Measurements from ENCODE around the gene NAA80. TPM values are rescaled to one million over a fixed set of nuclear protein-coding genes. Genes with fewer than 3 reads are reported as not detected.

Gene NAA80
- total RNA-seq, 1 donor from 2014 or later: 10.1 TPM

DNA sequence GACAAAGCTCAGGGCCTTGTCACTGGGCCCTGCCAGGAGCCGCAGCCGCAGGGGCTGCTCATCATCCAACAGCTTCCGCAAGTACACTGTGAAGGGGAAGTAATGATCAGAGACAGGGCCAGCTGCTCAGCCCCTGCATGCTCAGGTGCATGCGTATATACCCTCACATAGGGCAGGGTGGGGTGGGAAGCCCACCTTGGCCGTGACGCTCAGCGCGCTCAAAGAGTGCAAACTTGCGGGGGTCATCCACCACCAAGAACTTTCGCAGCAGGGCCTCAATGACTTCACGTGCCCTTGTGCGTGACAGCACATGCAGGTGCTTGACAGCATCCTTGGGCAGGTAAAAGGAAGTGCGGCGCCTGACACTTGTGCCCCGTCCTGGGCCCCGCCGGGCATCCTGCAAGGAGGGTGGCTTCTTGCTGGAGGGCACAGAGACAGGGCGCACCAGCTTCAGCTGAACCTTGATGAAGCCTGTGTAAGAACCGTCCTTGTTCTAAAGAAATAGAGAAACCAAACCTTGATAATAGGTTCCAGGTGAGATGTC lies 32.2 kb upstream of the NAA80 start:
- no peak overlapping the region for H3K4me2 ChIP-seq
- Mint-ChIP-seq H3K4me3 (no peak overlapping the region), H3K36me3 (peaks cover 2% of the 10 kb centered on the region), H3K4me1 (peaks cover 30% of the 10 kb centered on the region), H3K27ac (no peak overlapping the region), H3K9me3 (no peaks in the 10 kb centered on the region), H3K27me3 (ENCODE audit: insufficient read depth, low read depth) (peaks cover 4% of the 10 kb centered on the region)
- H2AFZ ChIP-seq (replicated peaks): no peak overlapping the region
- peaks cover 20% of the 10 kb centered on the region for H3K4me1 ChIP-seq
- H3F3A ChIP-seq (ENCODE audit: low read depth): peaks cover 18% of the 10 kb centered on the region
- no peak for DNase-seq (ENCODE audit: low spot score)
- H3K27me3 ChIP-seq: no peaks in the 10 kb centered on the region
- H3K27ac ChIP-seq: no peak overlapping the region
- peaks cover 41% of the 10 kb centered on the region for H4K20me1 ChIP-seq (ENCODE audit: low read depth)
- H3K9ac ChIP-seq: no peak overlapping the region
- H3K79me2 ChIP-seq (ENCODE audit: low read depth): peaks cover 50% of the 10 kb centered on the region
- no peaks in the 10 kb centered on the region for H3K9me3 ChIP-seq (ENCODE audit: low read depth)
- no peaks in the 10 kb centered on the region for H3K36me3 ChIP-seq
- H3K4me3 ChIP-seq: no peak overlapping the region
- TF ChIP-seq EZH2 (IDR thresholded peaks at IDR 0.05): no peak
- TF ChIP-seq EZH2phosphoT487 (IDR thresholded peaks at IDR 0.05): no peak
- TF ChIP-seq, protein P1, sequence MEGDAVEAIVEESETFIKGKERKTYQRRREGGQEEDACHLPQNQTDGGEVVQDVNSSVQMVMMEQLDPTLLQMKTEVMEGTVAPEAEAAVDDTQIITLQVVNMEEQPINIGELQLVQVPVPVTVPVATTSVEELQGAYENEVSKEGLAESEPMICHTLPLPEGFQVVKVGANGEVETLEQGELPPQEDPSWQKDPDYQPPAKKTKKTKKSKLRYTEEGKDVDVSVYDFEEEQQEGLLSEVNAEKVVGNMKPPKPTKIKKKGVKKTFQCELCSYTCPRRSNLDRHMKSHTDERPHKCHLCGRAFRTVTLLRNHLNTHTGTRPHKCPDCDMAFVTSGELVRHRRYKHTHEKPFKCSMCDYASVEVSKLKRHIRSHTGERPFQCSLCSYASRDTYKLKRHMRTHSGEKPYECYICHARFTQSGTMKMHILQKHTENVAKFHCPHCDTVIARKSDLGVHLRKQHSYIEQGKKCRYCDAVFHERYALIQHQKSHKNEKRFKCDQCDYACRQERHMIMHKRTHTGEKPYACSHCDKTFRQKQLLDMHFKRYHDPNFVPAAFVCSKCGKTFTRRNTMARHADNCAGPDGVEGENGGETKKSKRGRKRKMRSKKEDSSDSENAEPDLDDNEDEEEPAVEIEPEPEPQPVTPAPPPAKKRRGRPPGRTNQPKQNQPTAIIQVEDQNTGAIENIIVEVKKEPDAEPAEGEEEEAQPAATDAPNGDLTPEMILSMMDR (IDR thresholded peaks at IDR 0.05): no peak

DNA sequence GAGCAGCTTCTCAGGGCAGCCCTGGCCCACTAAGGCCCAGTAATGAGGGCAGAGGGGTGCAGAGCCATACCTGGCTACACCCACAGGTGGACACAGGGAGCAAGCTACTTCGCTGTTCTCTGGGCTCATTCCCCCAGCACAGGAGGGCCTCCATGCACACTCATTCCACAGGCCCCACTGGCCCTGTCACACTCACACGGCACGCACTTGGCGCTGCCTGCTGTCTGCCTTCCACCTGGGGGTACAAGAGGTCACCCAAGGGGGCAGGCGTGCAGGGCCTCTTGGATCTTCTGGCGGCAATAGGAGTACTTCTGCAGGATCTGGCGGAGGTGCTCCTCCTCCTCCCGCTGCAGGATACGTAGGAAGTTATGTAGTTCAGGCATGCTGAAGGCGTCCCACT lies 31.1 kb upstream of the NAA80 start:
- H3K79me2 ChIP-seq (ENCODE audit: low read depth): peaks cover 41% of the 10 kb centered on the region
- no peaks in the 10 kb centered on the region for H3K36me3 ChIP-seq
- H3K4me3 ChIP-seq: no peak overlapping the region
- peaks cover 10% of the 10 kb centered on the region for H3K4me1 ChIP-seq
- no peak overlapping the region for H3K27ac ChIP-seq
- peaks cover 2% of the 10 kb centered on the region for H3K27me3 Mint-ChIP-seq (ENCODE audit: insufficient read depth, low read depth)
- H3K9me3 ChIP-seq (ENCODE audit: low read depth): no peaks in the 10 kb centered on the region
- TF ChIP-seq EZH2 (IDR thresholded peaks at IDR 0.05) (no peak), EZH2phosphoT487 (IDR thresholded peaks at IDR 0.05) (no peak)
- TF ChIP-seq, protein P1 (IDR thresholded peaks at IDR 0.05): no peak
- peaks cover 17% of the 10 kb centered on the region for H3F3A ChIP-seq (ENCODE audit: low read depth)
- H2AFZ ChIP-seq (replicated peaks): no peak overlapping the region
- DNase-seq (ENCODE audit: low spot score): no peak
- no peaks in the 10 kb centered on the region for H3K27me3 ChIP-seq
- peaks cover 20% of the 10 kb centered on the region for H3K4me1 Mint-ChIP-seq
- H3K4me3 Mint-ChIP-seq: no peak overlapping the region
- H3K9me3 Mint-ChIP-seq: no peaks in the 10 kb centered on the region
- no peak overlapping the region for H3K27ac Mint-ChIP-seq
- no peak overlapping the region for H3K4me2 ChIP-seq
- peaks cover 30% of the 10 kb centered on the region for H4K20me1 ChIP-seq (ENCODE audit: low read depth)
- peaks cover 2% of the 10 kb centered on the region for H3K36me3 Mint-ChIP-seq
- no peak overlapping the region for H3K9ac ChIP-seq

DNA sequence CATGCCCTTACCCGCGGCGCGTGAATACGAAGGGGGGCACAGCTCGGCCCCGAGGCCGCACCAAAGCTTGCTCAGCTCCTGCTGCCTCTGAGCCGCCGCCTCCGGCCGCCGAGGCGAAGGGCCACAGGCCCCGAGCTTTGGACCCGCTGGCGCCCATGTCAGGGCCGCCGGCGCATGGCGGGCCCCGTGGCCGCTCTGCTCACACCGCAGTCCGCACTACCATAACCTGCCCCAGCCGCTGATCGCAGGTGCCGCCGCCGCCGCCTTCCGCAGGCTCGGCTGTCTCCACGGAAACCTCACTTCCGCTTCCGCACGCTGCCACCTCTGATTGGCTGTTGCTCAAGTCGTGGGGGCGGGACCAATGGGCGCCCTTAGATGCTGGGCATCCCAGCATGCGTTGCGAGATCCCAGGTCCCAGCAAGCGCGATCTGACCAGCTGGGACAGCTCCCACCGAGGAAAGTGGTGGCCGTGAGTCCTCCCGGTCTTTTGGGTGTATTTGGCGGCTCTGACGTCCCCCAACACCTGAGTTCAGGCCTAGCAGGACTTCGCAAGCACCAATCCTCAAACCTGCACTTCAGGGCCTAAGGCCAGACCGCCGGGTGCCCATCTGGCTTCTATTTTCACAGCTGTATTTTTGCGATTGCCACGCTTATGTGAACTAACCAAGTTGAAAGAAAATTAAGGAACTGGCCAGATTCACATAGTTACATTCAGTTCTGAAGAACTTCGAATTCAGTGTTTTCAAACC lies 28.9 kb upstream of the NAA80 start, which contains the start of gene TUSC2:
TUSC2 (minus strand) TSS at position 281 of the 749 bp plus-strand sequence; CDS start at position 157, 124 bp downstream.
- H3K27me3 Mint-ChIP-seq (ENCODE audit: insufficient read depth, low read depth): peaks cover 6% of the 10 kb centered on the region
- Histone ChIP-seq H3F3A (ENCODE audit: low read depth) (peaks cover 32% of the 10 kb centered on the region), H4K20me1 (ENCODE audit: low read depth) (peaks cover 15% of the 10 kb centered on the region), H3K27me3 (no peaks in the 10 kb centered on the region), H3K4me3 (peak within 1 kb of the TSS; percentile 82), H3K4me1 (peaks cover 10% of the 10 kb centered on the region), H3K79me2 (ENCODE audit: low read depth) (peaks cover 19% of the 10 kb centered on the region), H3K9me3 (ENCODE audit: low read depth) (no peaks in the 10 kb centered on the region), H3K36me3 (no peaks in the 10 kb centered on the region), H3K27ac (no peak within 1 kb of the TSS), H2AFZ (replicated peaks) (peak within 1 kb of the TSS; percentile 3), H3K9ac (peak within 1 kb of the TSS; percentile 78), H3K4me2 (peak within 1 kb of the TSS; percentile 96)
- peak within 1 kb of the TSS; percentile 95 for H3K4me3 Mint-ChIP-seq
- no peak for TF ChIP-seq EZH2phosphoT487 (IDR thresholded peaks at IDR 0.05)
- TF ChIP-seq, protein P1 (IDR thresholded peaks at IDR 0.05): no peak
- TF ChIP-seq EZH2 (IDR thresholded peaks at IDR 0.05): no peak
- DNase-seq (ENCODE audit: low spot score): peak; percentile 99
- H3K9me3 Mint-ChIP-seq: no peaks in the 10 kb centered on the region
- H3K36me3 Mint-ChIP-seq: peaks cover 2% of the 10 kb centered on the region
- H3K27ac Mint-ChIP-seq: peak within 1 kb of the TSS; percentile 50
- H3K4me1 Mint-ChIP-seq: peaks cover 26% of the 10 kb centered on the region
